DND-41 (cell line): ENCODE data around the gene KPNA3.

ENCODE experiments used
- ATAC-seq: fragments of 200-7000 bp; cut with Tn5 transposase; 3 replicates; pipeline ENCODE4 v1.9.1; 2021; ENCODE audit warnings: low read depth; ENCODE audit not compliant: insufficient read depth
- DNase-seq: peaks from one replicate; pipeline ENCODE4 v3.0.0-alpha.2; 2020
- H2AFZ ChIP-seq: 2 replicates; pipeline ENCODE4 v1.6.0; 2012; ENCODE audit warnings: low read depth, low read length
- H3K27ac ChIP-seq: 2 replicates; pipeline ENCODE4 v1.5.1; 2012; ENCODE audit warnings: low read length, inconsistent platforms
- H3K27me3 ChIP-seq: fragments of 200-600 bp; sonication (generic); 2 replicates; pipeline ENCODE4 v1.6.0; 2012; ENCODE audit warnings: low read length, mild to moderate bottlenecking, inconsistent platforms; ENCODE audit not compliant: insufficient read depth, poor library complexity
- H3K36me3 ChIP-seq: 2 replicates; pipeline ENCODE4 v1.5.1; 2012; ENCODE audit warnings: low read length, inconsistent platforms; ENCODE audit not compliant: insufficient read depth
- H3K4me1 ChIP-seq: 2 replicates; pipeline ENCODE4 v1.5.1; 2012; ENCODE audit warnings: mild to moderate bottlenecking, low read length; ENCODE audit not compliant: insufficient read depth
- H3K4me2 ChIP-seq: 2 replicates; pipeline ENCODE4 v1.6.0; 2012; ENCODE audit warnings: mild to moderate bottlenecking, moderate library complexity, low read length, inconsistent platforms; ENCODE audit not compliant: insufficient read depth
- H3K4me3 ChIP-seq, 2 experiments: fragments of 200-600 bp in 1 of 2; shearing (Covaris generic) in 1 of 2; 2 replicates each; pipeline ENCODE4 v1.5.1; 2012 to 2016; ENCODE audit warnings: inconsistent platforms in 2 of 2, low read length in 2 of 2, mild to moderate bottlenecking in 2 of 2, low read depth in 1 of 2, moderate library complexity in 1 of 2
- H3K79me2 ChIP-seq: 2 replicates; pipeline ENCODE4 v1.6.0; 2012; ENCODE audit warnings: low read length, inconsistent platforms; ENCODE audit not compliant: insufficient read depth
- H3K9ac ChIP-seq: 2 replicates; pipeline ENCODE4 v1.6.0; 2012; ENCODE audit warnings: low read depth, mild to moderate bottlenecking, inconsistent platforms, low read length, moderate library complexity
- H3K9me3 ChIP-seq: 2 replicates; pipeline ENCODE4 v1.5.1; 2012; ENCODE audit warnings: low read length, moderate library complexity, mild to moderate bottlenecking, inconsistent platforms; ENCODE audit not compliant: insufficient read depth, severe bottlenecking
- H4K20me1 ChIP-seq: 2 replicates; pipeline ENCODE4 v1.6.0; 2012; ENCODE audit warnings: low read length; ENCODE audit not compliant: insufficient read depth
- CTCF ChIP-seq: IDR thresholded peaks from 2 replicates; pipeline ENCODE4 v1.5.1; 2012; ENCODE audit warnings: borderline replicate concordance, low read length, moderate library complexity, mild to moderate bottlenecking; ENCODE audit not compliant: poor library complexity, severe bottlenecking; ENCODE audit errors: extremely low read depth
- EZH2 ChIP-seq: IDR thresholded peaks from 3 replicates; pipeline ENCODE4 v1.6.1; 2012; ENCODE audit warnings: borderline replicate concordance, low read depth, mild to moderate bottlenecking, moderate library complexity, low read length, inconsistent platforms; ENCODE audit not compliant: severe bottlenecking

Gene KPNA3

GRCh38 chr13:49690995-49691784 lies 101.3 kb downstream of the KPNA3 start, which contains the start of gene EBPL:
Gene EBPL, minus strand, starts transcription at chr13:49691486. Its CDS starts 62 bp downstream, at chr13:49691424.
- Histone ChIP-seq H3K4me2 (peak within 1 kb of the TSS; percentile 73), H3K79me2 (peaks cover 44% of the 10 kb centered on the region), H3K4me1 (peaks cover 35% of the 10 kb centered on the region), H3K27me3 (no peaks in the 10 kb centered on the region), H3K36me3 (peaks cover 15% of the 10 kb centered on the region), H2AFZ (peak within 1 kb of the TSS; percentile 96), H3K27ac (peak within 1 kb of the TSS; percentile 89), H4K20me1 (peaks cover 10% of the 10 kb centered on the region; the same call in 1 of the 2 replicates), H3K9me3 (no peaks in the 10 kb centered on the region), H3K4me3 (peak within 1 kb of the TSS; percentile 55 to 78), H3K9ac (peak within 1 kb of the TSS; percentile 89)
- DNase-seq = peak; percentile 95
- ATAC-seq = peak; percentile 93
- TF ChIP-seq EZH2 = no peak
- TF ChIP-seq CTCF = no peak

GRCh38 chr13:49690133-49690994 lies 102.1 kb downstream of the KPNA3 start:
- H3K27me3 ChIP-seq = no peaks in the 10 kb centered on the region
- ATAC-seq = peak; percentile 5
- H3K9me3 ChIP-seq = no peaks in the 10 kb centered on the region
- peak overlapping the region; percentile 89 for H3K9ac ChIP-seq
- peaks cover 50% of the 10 kb centered on the region for H3K79me2 ChIP-seq
- peak overlapping the region; percentile 55 to 78 for H3K4me3 ChIP-seq
- DNase-seq = no peak
- H3K4me1 ChIP-seq = peaks cover 35% of the 10 kb centered on the region
- H4K20me1 ChIP-seq = peaks cover 10% of the 10 kb centered on the region; the same call in 1 of the 2 replicates
- TF ChIP-seq EZH2 (no peak), CTCF (no peak)
- peak overlapping the region; percentile 89 for H3K27ac ChIP-seq
- H3K36me3 ChIP-seq = peaks cover 20% of the 10 kb centered on the region
- H3K4me2 ChIP-seq = peak overlapping the region; percentile 73
- peak overlapping the region; percentile 96 for H2AFZ ChIP-seq

- no peak overlapping the region for H3K4me2 ChIP-seq
- H3K79me2 ChIP-seq = peaks cover 83% of the 10 kb centered on the region
- no peak overlapping the region for H3K9ac ChIP-seq
- TF ChIP-seq CTCF = no peak
- TF ChIP-seq EZH2 = no peak
- H4K20me1 ChIP-seq = peaks cover 21% of the 10 kb centered on the region; the same call in 1 of the 2 replicates
- H3K27me3 ChIP-seq = no peaks in the 10 kb centered on the region
- ATAC-seq (no peak), DNase-seq (no peak)
- H3K36me3 ChIP-seq = peaks cover 29% of the 10 kb centered on the region
- no peak overlapping the region for H3K4me3 ChIP-seq
- no peaks in the 10 kb centered on the region for H3K9me3 ChIP-seq
- 0 out of 2 replicates have a peak, but pooled peaks cover 8% of the 10 kb centered on the region for H3K4me1 ChIP-seq
- no peak overlapping the region for H2AFZ ChIP-seq
- H3K27ac ChIP-seq = no peak overlapping the region
These were observed 109.0 kb downstream of the KPNA3 start for GRCh38 chr13:49683489-49683888.
